Mesothelial cell of epicardium (in vitro differentiated cells): ENCODE results near the gene SLC17A4. TPM values are rescaled to one million over a fixed set of nuclear protein-coding genes. Genes with fewer than 3 reads are reported as not detected.

Experiments
- DNase-seq, 2 experiments: peaks; one replicate each; pipeline ENCODE4 v3.0.0; 2021; ENCODE audit warnings: low spot score in 2 of 2; ENCODE audit not compliant: unreplicated experiment in 2 of 2
- H3K27ac Mint-ChIP-seq: 2 replicates; pipeline ENCODE4 v1.8.0; 2021; ENCODE audit warnings: mixed read lengths
- H3K27me3 Mint-ChIP-seq: 2 replicates; pipeline ENCODE4 v1.8.0; 2021; ENCODE audit warnings: low read depth, mixed read lengths
- H3K36me3 Mint-ChIP-seq: 2 replicates; pipeline ENCODE4 v1.8.0; 2021; ENCODE audit warnings: mixed read lengths
- H3K4me1 Mint-ChIP-seq: 2 replicates; pipeline ENCODE4 v1.8.0; 2021; ENCODE audit warnings: mixed read lengths
- H3K4me3 Mint-ChIP-seq: 2 replicates; pipeline ENCODE4 v1.8.0; 2021; ENCODE audit warnings: mild to moderate bottlenecking, moderate library complexity, mixed read lengths
- H3K9me3 Mint-ChIP-seq: 2 replicates; pipeline ENCODE4 v1.8.0; 2021; ENCODE audit warnings: mixed read lengths
- CTCF ChIP-seq: fragments of 200-600 bp; sonication (generic); IDR thresholded peaks from one replicate; pipeline ENCODE4 v1.5.0; 2021; ENCODE audit warnings: antibody characterized with exemption; ENCODE audit not compliant: unreplicated experiment
- total RNA-seq: library from RNA; stranded (reverse); gene quantifications from 3 replicates; pipeline ENCODE4 v1.2.1, GENCODE V29; 2021

Gene SLC17A4
- total RNA-seq, 1 donor from 2014 or later: not detected

- Mint-ChIP-seq H3K4me1 (peaks cover 9% of the 10 kb centered on the region), H3K27ac (no peak overlapping the region), H3K4me3 (no peak overlapping the region), H3K36me3 (no peaks in the 10 kb centered on the region), H3K27me3 (no peaks in the 10 kb centered on the region), H3K9me3 (no peaks in the 10 kb centered on the region)
- no peak for DNase-seq
- TF ChIP-seq CTCF: no peak
Observed at GRCh38 chr6:25777856-25778649, 23.5 kb downstream of the SLC17A4 start.

DNA sequence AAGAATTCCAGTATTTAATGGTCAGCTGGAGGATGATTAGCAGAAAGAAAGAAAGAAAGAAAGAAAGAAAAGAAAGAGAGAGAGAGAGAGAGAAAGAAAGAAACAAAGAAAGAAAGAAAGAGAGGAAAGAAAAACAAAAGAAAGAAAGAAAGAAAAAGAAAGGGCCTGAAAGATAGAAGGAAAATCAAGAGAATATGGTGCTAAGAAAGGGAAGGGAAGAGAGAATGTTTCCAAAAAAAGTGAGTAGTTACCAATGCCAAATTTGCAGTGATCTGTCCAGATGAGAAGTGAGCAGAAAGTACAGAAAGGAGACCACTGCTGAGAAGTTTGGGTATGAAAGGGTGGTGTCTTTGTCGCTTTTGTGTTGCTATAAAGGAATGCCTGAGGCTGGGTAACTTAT is 26.6 kb downstream of the SLC17A4 start:
- no peaks in the 10 kb centered on the region for H3K36me3 Mint-ChIP-seq

GRCh38 chr6:25787428-25787827 is 32.9 kb downstream of the SLC17A4 start:
- no peak for TF ChIP-seq CTCF
- Mint-ChIP-seq H3K27ac (no peak overlapping the region), H3K4me3 (no peak overlapping the region), H3K9me3 (no peaks in the 10 kb centered on the region), H3K36me3 (no peaks in the 10 kb centered on the region), H3K27me3 (no peaks in the 10 kb centered on the region), H3K4me1 (no peaks in the 10 kb centered on the region)
- DNase-seq: no peak

More for the DNA sequence above, 26.6 kb downstream of the SLC17A4 start:
- no peaks in the 10 kb centered on the region for H3K27me3 Mint-ChIP-seq
- H3K4me1 Mint-ChIP-seq: peaks cover 9% of the 10 kb centered on the region
- no peak overlapping the region for H3K4me3 Mint-ChIP-seq
- TF ChIP-seq CTCF: no peak
- H3K27ac Mint-ChIP-seq: no peak overlapping the region
- DNase-seq: no peak
- no peaks in the 10 kb centered on the region for H3K9me3 Mint-ChIP-seq

DNA sequence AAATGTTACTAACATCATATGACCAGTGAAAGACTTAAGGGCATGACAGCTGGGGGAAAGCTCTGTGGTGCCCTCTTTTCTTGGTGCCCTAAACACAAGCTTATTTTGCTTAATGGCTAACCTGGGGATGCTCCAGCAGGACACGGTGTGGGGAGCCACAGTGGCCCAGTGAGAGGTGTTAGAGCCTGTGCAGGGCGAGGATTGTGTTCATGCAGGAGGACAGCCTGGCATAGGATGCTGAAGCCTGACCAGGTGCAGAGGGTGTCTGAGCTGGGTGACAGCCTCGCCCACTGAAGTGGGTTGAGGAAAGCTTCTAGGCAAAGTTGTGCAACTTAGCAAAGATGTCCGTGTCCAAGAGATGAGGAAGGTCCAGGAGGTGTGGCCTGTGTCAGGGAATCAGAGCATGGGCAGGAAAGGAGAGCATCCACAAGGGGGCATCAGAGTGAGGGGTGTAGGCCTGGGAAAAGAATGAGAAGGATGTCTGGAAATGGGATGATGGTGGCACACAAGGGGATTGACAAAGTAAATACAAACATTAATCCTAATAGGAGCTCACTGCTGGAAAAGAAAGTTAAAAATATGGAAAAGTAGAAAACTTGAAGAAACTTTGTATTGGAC is 33.9 kb downstream of the SLC17A4 start:
- no peak for TF ChIP-seq CTCF
- no peaks in the 10 kb centered on the region for H3K27me3 Mint-ChIP-seq
- no peak overlapping the region for H3K4me3 Mint-ChIP-seq
- no peaks in the 10 kb centered on the region for H3K36me3 Mint-ChIP-seq
- no peaks in the 10 kb centered on the region for H3K4me1 Mint-ChIP-seq
- no peak overlapping the region for H3K27ac Mint-ChIP-seq
- H3K9me3 Mint-ChIP-seq: no peaks in the 10 kb centered on the region
- no peak for DNase-seq

- H3K36me3 Mint-ChIP-seq: no peaks in the 10 kb centered on the region
- no peak overlapping the region for H3K4me3 Mint-ChIP-seq
- H3K4me1 Mint-ChIP-seq: no peaks in the 10 kb centered on the region
- H3K27me3 Mint-ChIP-seq: no peaks in the 10 kb centered on the region
- no peak for TF ChIP-seq CTCF
- H3K27ac Mint-ChIP-seq: no peak overlapping the region
- H3K9me3 Mint-ChIP-seq: no peaks in the 10 kb centered on the region
- no peak for DNase-seq
Observed at GRCh38 chr6:25789475-25789874, 34.9 kb downstream of the SLC17A4 start.
